ENCODE data around the gene ZNF445. TPM values are rescaled to one million over a fixed set of nuclear protein-coding genes. Genes with fewer than 3 reads are reported as not detected.
"Not testable (repeated sequence)": the region's sequence is repeated elsewhere in the genome, so short reads cannot be mapped to it uniquely, and the experiment has no call there.

The ZNF445 gene
- total RNA-seq, 1 donor from 2014 or later: 31.5 TPM

DNA sequence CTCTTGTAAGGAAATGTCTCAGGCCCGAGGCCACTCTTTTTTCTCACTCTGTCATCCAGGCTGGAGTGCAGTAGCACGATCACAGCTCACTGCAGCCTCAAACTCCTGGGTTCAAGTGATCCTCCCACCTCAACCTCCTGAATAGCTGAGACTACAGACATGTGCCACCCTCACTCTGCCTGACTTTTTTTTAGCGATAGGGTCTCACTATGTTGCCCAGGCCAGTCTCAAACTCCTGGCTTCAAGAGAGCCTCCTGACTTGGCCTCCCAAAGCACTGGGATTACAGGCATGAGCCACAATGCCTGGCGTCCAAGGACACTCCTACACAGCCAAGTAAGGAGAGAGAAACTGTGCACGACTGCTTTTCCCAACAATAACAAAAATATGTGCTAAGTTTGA, 7.6 kb downstream of the ZNF445 start:
- Mint-ChIP-seq H3K4me1 (ENCODE audit: unreplicated experiment) (peaks cover 3% of the 10 kb centered on the region), H3K27me3 (ENCODE audit: unreplicated experiment) (no peaks in the 10 kb centered on the region), H3K4me3 (ENCODE audit: unreplicated experiment) (no peak overlapping the region), H3K36me3 (ENCODE audit: low read depth, unreplicated experiment) (peaks cover 9% of the 10 kb centered on the region), H3K27ac (ENCODE audit: unreplicated experiment) (no peak overlapping the region), H3K9me3 (ENCODE audit: unreplicated experiment) (no peaks in the 10 kb centered on the region)
- TF ChIP-seq, protein P1, sequence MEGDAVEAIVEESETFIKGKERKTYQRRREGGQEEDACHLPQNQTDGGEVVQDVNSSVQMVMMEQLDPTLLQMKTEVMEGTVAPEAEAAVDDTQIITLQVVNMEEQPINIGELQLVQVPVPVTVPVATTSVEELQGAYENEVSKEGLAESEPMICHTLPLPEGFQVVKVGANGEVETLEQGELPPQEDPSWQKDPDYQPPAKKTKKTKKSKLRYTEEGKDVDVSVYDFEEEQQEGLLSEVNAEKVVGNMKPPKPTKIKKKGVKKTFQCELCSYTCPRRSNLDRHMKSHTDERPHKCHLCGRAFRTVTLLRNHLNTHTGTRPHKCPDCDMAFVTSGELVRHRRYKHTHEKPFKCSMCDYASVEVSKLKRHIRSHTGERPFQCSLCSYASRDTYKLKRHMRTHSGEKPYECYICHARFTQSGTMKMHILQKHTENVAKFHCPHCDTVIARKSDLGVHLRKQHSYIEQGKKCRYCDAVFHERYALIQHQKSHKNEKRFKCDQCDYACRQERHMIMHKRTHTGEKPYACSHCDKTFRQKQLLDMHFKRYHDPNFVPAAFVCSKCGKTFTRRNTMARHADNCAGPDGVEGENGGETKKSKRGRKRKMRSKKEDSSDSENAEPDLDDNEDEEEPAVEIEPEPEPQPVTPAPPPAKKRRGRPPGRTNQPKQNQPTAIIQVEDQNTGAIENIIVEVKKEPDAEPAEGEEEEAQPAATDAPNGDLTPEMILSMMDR (IDR thresholded peaks at IDR 0.05; ENCODE audit: unreplicated experiment): no peak
- DNase-seq (ENCODE audit: low spot score): no peak

DNA sequence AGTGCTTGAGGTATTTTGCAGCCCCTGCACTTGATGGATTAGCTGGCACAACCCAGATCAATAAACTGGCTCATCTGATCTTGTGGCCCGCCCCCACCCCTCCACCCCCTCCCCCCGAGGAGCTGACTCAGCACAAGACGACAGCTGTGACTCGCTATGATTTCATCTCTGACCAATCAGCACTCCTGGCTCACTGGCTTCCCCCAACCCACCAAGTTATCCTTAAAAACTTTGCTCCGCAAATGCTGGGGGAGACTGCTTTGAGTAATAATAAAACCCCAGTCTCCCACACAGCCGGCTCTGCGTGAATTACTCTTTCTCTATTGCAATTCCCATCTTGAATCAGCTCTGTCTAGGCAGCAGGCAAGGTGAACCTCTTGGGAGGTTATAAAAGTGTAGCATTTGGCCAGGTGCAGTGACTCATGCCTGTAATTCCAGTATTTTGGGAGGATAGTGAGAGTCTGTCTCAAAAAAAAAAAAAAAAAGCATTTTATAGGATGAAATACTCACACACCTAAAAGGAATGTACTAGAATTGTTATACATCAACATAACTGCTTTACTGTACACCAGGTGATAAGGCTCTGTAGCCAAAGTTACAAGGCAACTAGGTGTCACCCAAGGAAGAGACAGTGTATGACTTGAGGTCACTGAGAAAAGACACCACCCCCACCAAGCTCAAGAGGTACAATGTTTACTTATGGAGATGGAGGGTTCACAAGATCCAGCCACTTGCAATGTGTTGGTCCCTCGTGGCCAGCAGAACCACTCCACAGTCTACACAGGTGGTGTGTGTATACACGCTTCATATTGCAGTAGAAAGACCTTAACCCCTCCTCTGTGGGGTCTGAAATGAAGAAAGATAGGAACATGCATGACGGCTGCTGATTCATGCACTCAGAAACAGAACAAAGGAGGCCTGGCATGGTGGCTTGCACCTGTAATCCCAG, 8.6 kb downstream of the ZNF445 start:
- DNase-seq (ENCODE audit: low spot score): no peak
- Mint-ChIP-seq H3K27me3 (ENCODE audit: unreplicated experiment) (no peaks in the 10 kb centered on the region), H3K9me3 (ENCODE audit: unreplicated experiment) (no peaks in the 10 kb centered on the region), H3K36me3 (ENCODE audit: low read depth, unreplicated experiment) (peaks cover 9% of the 10 kb centered on the region), H3K27ac (ENCODE audit: unreplicated experiment) (peak overlapping the region; percentile 57), H3K4me1 (ENCODE audit: unreplicated experiment) (peaks cover 3% of the 10 kb centered on the region), H3K4me3 (ENCODE audit: unreplicated experiment) (no peak overlapping the region)
- TF ChIP-seq, protein P1 (IDR thresholded peaks at IDR 0.05; ENCODE audit: unreplicated experiment): no peak

DNA sequence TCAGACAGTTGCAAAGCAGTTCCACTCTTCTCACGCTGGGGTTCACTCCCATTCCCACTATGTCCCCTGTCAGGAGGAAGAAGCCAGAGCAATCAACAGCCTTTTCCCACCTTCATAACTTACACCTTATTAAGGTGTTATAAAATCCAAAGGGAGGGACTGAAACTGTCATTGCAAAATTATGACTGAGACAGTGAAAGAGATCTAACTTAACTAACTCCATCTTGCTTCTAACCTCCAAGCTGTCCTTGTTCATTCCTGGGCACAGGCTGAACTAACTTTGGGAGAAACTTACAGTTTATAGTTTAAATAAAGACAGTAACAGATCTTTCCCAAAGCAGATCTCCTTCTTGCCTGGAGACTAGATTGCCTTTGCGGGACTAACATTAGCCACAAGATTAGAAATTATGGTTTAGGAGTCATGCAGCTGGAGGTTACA, 9.4 kb downstream of the ZNF445 start:
- H3K4me3 Mint-ChIP-seq (ENCODE audit: unreplicated experiment); H3K9me3 Mint-ChIP-seq (ENCODE audit: unreplicated experiment); H3K27me3 Mint-ChIP-seq (ENCODE audit: unreplicated experiment); H3K27ac Mint-ChIP-seq (ENCODE audit: unreplicated experiment); H3K4me1 Mint-ChIP-seq (ENCODE audit: unreplicated experiment); DNase-seq (ENCODE audit: low spot score): not testable (repeated sequence)
- H3K36me3 Mint-ChIP-seq (ENCODE audit: low read depth, unreplicated experiment): peaks cover 15% of the 10 kb centered on the region

DNA sequence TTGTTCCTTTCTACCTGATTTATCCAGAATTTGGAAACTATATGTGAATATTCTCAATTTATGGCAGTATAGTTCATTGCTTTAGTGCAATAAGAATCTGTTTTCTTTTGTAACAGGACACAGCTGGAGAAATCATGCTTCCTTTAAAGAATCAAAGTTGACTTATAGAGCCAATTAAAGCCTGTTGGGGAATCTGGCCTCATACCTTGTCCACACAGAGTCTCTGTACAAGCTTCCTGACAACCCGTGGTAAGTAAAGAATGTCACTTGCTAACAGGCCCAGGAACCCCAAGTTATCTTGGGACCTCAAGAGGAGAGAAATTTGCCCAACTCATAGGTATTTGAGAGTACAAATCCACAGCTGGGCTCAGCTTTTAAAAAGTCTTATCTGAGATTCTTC, 10.2 kb downstream of the ZNF445 start:
- DNase-seq (ENCODE audit: low spot score): no peak

DNA sequence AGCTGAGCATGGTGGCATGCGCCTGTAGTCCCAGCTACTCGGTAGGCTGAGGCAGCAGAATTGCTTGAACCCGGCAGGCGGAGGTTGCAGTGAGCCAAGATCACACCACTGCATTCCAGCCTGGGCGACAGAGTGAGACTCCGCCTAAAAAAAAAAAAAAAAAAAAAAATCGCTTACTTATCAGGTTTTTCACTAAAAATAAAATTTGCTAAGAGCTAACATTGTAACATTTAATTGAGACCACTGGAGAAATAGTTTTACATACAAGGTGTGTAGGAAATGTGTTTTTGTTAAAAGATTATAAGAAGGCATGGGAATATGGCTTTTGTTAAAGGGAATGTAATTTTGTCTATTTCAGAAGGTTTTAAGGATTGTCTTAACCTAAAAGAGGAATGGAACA, 12.6 kb downstream of the ZNF445 start:
- not testable (repeated sequence) for H3K4me3 Mint-ChIP-seq (ENCODE audit: unreplicated experiment); H3K27me3 Mint-ChIP-seq (ENCODE audit: unreplicated experiment); H3K27ac Mint-ChIP-seq (ENCODE audit: unreplicated experiment); H3K4me1 Mint-ChIP-seq (ENCODE audit: unreplicated experiment); DNase-seq (ENCODE audit: low spot score)
- peaks cover 15% of the 10 kb centered on the region for H3K9me3 Mint-ChIP-seq (ENCODE audit: unreplicated experiment)
- peaks cover 46% of the 10 kb centered on the region for H3K36me3 Mint-ChIP-seq (ENCODE audit: low read depth, unreplicated experiment)

More for the DNA sequence above, 10.2 kb downstream of the ZNF445 start:
- Mint-ChIP-seq H3K4me3 (ENCODE audit: unreplicated experiment) (no peak overlapping the region), H3K4me1 (ENCODE audit: unreplicated experiment) (peaks cover 3% of the 10 kb centered on the region), H3K27ac (ENCODE audit: unreplicated experiment) (no peak overlapping the region), H3K9me3 (ENCODE audit: unreplicated experiment) (no peaks in the 10 kb centered on the region), H3K36me3 (ENCODE audit: low read depth, unreplicated experiment) (peaks cover 22% of the 10 kb centered on the region), H3K27me3 (ENCODE audit: unreplicated experiment) (no peaks in the 10 kb centered on the region)
- TF ChIP-seq, protein P1 (IDR thresholded peaks at IDR 0.05; ENCODE audit: unreplicated experiment): no peak

DNA sequence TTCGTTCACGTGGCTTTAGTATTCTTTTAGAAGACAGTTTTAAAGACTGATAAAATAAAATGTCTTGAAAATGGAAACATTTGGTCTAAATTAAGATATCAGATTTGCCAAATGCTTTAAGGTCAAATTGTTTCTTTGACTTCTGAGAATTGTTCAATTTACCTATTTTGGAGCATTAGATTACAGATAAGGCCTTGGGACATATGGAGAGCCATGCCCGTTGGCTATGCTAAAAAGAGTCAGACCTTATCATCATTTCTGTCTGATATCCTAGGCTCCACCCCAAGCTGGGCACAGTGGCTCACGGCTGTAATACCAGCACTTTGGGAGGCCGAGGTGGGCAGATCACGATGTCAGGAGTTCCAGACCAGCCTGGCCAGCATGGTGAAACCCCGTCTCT, 13.0 kb downstream of the ZNF445 start:
- peaks cover 3% of the 10 kb centered on the region for H3K4me1 Mint-ChIP-seq (ENCODE audit: unreplicated experiment)
- no peak overlapping the region for H3K4me3 Mint-ChIP-seq (ENCODE audit: unreplicated experiment)
- H3K27me3 Mint-ChIP-seq (ENCODE audit: unreplicated experiment): no peaks in the 10 kb centered on the region
- H3K27ac Mint-ChIP-seq (ENCODE audit: unreplicated experiment): no peak overlapping the region
- H3K36me3 Mint-ChIP-seq (ENCODE audit: low read depth, unreplicated experiment): peaks cover 50% of the 10 kb centered on the region
- TF ChIP-seq, protein P1 (IDR thresholded peaks at IDR 0.05; ENCODE audit: unreplicated experiment): no peak
- no peak for DNase-seq (ENCODE audit: low spot score)
- peaks cover 15% of the 10 kb centered on the region for H3K9me3 Mint-ChIP-seq (ENCODE audit: unreplicated experiment)

DNA sequence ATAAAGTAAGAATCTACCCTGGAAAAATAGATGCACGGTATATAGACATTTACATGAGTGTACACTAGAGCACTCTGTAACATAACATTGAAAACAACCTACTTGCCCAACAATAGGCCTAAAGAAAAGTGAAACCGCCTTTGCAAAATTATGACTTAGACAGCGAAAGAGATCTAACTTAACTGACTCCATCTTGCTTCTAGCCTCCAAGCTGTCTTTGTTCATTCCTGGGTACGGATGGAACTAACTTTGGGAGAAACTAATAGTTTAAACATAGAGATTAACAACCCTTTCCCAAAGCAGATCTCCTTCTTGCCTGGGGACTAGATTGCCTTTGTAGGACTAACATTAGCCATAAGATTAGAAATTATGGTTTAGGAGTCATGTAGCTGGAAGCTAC, 17.4 kb downstream of the ZNF445 start:
- peaks cover 58% of the 10 kb centered on the region for H3K36me3 Mint-ChIP-seq (ENCODE audit: low read depth, unreplicated experiment)

More for the DNA sequence above, 17.4 kb downstream of the ZNF445 start:
- H3K4me1 Mint-ChIP-seq (ENCODE audit: unreplicated experiment); H3K27ac Mint-ChIP-seq (ENCODE audit: unreplicated experiment); DNase-seq (ENCODE audit: low spot score); H3K27me3 Mint-ChIP-seq (ENCODE audit: unreplicated experiment): not testable (repeated sequence)
- H3K4me3 Mint-ChIP-seq (ENCODE audit: unreplicated experiment): peak overlapping the region; percentile 57
- H3K9me3 Mint-ChIP-seq (ENCODE audit: unreplicated experiment): peaks cover 15% of the 10 kb centered on the region
